WERI-Rb-1 (cell line): ENCODE measurements around the gene LRRC8C.

Experiments
- DNase-seq: peaks from one replicate; pipeline ENCODE4 v3.0.0-alpha.2; 2020
- H3K27ac ChIP-seq: fragments of 250-450 bp; sonication (Bioruptor Pico); 2 replicates; pipeline ENCODE4 v1.5.1; 2020; ENCODE audit warnings: mild to moderate bottlenecking, moderate library complexity
- H3K27me3 ChIP-seq: fragments of 250-450 bp; sonication (Bioruptor Pico); 2 replicates; pipeline ENCODE4 v1.5.1; 2021; ENCODE audit warnings: mild to moderate bottlenecking, low read depth, moderate library complexity; ENCODE audit not compliant: insufficient read depth, severe bottlenecking
- H3K36me3 ChIP-seq: fragments of 250-450 bp; sonication (Bioruptor Pico); 2 replicates; pipeline ENCODE4 v1.5.1; 2020; ENCODE audit warnings: mild to moderate bottlenecking, moderate library complexity
- H3K4me3 ChIP-seq: 2 replicates; pipeline ENCODE4 v1.5.1; 2011; ENCODE audit warnings: low read depth, mild to moderate bottlenecking, control low read depth, low read length
- H3K9me3 ChIP-seq: fragments of 250-450 bp; sonication (Bioruptor Pico); 2 replicates; pipeline ENCODE4 v1.5.1; 2021; ENCODE audit warnings: mild to moderate bottlenecking, moderate library complexity; ENCODE audit not compliant: severe bottlenecking
- TF ChIP-seq, protein P1 (sequence below): IDR thresholded peaks from 2 replicates; pipeline ENCODE4 v1.5.1; 2011; ENCODE audit warnings: low read depth, mild to moderate bottlenecking, control low read depth, inconsistent platforms, low read length

Gene LRRC8C

DNA sequence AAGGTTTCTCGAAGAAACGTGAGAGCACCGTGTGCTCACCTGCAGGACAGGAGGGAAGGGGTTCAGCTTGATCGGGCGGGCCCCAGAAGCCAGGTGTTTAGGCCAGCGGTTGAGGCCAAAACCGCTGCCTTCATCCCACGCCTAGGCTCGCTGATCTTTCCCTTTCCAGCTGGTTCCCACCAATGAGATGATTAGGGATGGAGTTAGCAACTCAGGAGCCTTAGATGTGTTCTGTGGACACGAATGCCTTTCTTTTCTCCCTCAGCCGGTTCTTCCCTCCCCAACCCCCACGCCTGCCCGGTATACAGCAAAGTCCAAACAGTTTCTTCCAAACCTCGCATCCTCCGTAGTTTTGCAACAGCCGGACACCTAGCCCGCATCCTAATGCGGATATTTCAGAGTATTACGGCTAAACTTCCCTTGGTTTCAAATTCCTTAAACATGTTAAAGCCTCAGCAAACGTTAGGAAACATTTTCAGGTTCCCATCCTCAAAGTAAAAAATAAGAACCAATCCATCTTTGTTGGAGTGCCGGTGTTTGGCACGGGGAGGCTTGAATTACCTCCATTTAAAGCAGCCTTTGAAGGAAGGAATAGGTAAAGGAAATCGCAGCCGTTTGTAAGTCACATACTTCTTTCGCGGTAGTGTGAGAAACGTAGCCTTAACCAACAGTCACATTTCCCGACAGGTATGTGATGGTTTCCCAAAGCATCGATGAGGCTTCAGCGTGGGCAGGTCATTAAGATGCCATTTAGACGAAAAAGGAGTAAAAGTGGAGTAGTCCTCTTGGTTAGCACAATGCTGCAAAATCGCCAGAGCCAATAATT lies 1.1 kb downstream of the LRRC8C start:
- Histone ChIP-seq H3K36me3 (no peaks in the 10 kb centered on the region; the same call in 1 of the 2 replicates), H3K4me3 (peak overlapping the region; percentile 85), H3K27me3 (no peaks in the 10 kb centered on the region), H3K9me3 (no peaks in the 10 kb centered on the region), H3K27ac (no peak overlapping the region)
- DNase-seq = no peak
- TF ChIP-seq, protein P1, sequence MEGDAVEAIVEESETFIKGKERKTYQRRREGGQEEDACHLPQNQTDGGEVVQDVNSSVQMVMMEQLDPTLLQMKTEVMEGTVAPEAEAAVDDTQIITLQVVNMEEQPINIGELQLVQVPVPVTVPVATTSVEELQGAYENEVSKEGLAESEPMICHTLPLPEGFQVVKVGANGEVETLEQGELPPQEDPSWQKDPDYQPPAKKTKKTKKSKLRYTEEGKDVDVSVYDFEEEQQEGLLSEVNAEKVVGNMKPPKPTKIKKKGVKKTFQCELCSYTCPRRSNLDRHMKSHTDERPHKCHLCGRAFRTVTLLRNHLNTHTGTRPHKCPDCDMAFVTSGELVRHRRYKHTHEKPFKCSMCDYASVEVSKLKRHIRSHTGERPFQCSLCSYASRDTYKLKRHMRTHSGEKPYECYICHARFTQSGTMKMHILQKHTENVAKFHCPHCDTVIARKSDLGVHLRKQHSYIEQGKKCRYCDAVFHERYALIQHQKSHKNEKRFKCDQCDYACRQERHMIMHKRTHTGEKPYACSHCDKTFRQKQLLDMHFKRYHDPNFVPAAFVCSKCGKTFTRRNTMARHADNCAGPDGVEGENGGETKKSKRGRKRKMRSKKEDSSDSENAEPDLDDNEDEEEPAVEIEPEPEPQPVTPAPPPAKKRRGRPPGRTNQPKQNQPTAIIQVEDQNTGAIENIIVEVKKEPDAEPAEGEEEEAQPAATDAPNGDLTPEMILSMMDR = no peak

- H3K4me3 ChIP-seq = no peak overlapping the region
- H3K9me3 ChIP-seq = no peaks in the 10 kb centered on the region
- no peaks in the 10 kb centered on the region for H3K27me3 ChIP-seq
- no peak for DNase-seq
- no peak overlapping the region for H3K27ac ChIP-seq
- H3K36me3 ChIP-seq = no peaks in the 10 kb centered on the region; the same call in 1 of the 2 replicates
- TF ChIP-seq, protein P1 = no peak
These were observed 3.2 kb downstream of the LRRC8C start for GRCh38 chr1:89635825-89636815.

GRCh38 chr1:89637496-89637895 lies 4.6 kb downstream of the LRRC8C start:
- DNase-seq = no peak
- Histone ChIP-seq H3K4me3 (no peak overlapping the region), H3K27me3 (no peaks in the 10 kb centered on the region), H3K27ac (no peak overlapping the region), H3K36me3 (no peaks in the 10 kb centered on the region; the same call in 1 of the 2 replicates), H3K9me3 (no peaks in the 10 kb centered on the region)
- TF ChIP-seq, protein P1 = no peak

DNA sequence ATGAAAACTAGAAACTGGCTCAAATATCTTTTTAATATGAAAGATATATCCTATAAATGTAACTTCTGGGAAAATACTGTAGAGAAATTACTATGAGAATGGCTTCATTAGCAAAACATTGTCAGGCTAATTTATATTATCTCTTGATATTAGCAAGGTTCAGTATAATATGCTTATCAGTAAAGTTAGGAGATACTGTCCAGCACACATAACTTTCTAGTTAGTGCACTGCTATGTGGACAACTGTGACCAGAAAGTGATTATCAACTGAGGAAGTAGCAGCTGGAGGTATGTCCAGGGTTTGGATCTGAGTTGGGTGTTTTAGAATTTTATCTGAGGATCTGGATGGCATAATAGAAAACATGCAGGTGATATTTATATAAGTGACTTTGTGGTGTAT lies 7.5 kb downstream of the LRRC8C start:
- H3K4me3 ChIP-seq = no peak overlapping the region
- H3K36me3 ChIP-seq = no peaks in the 10 kb centered on the region
- no peaks in the 10 kb centered on the region for H3K27me3 ChIP-seq

GRCh38 chr1:89641781-89642180 lies 8.9 kb downstream of the LRRC8C start:
- H3K27me3 ChIP-seq = no peaks in the 10 kb centered on the region
- no peak for DNase-seq
- no peak overlapping the region for H3K27ac ChIP-seq
- TF ChIP-seq, protein P1 = no peak
- H3K36me3 ChIP-seq = no peaks in the 10 kb centered on the region
- no peak overlapping the region for H3K4me3 ChIP-seq
- no peaks in the 10 kb centered on the region for H3K9me3 ChIP-seq

More for the DNA sequence above, 7.5 kb downstream of the LRRC8C start:
- Histone ChIP-seq H3K9me3 (no peaks in the 10 kb centered on the region), H3K27ac (no peak overlapping the region)
- TF ChIP-seq, protein P1 = no peak
- no peak for DNase-seq
